22Rv1 (cell line): ENCODE measurements around the gene NSUN3.
A peak's percentile ranks its signal among the peaks of the same experiment; 100 is the strongest.

Source experiments
- H3K27ac ChIP-seq: fragments of 450-650 bp; 2 replicates; pipeline ENCODE4 v1.5.1; 2017
- CTCF ChIP-seq: fragments of 450-650 bp; IDR thresholded peaks from 2 replicates; pipeline ENCODE4 v1.5.1; 2017; ENCODE audit warnings: mild to moderate bottlenecking
- ZFX ChIP-seq: fragments of 450-650 bp; IDR thresholded peaks from 2 replicates; pipeline ENCODE4 v1.6.1; 2017; ENCODE audit warnings: antibody characterized with exemption, borderline replicate concordance

NSUN3 gene

GRCh38 chr3:94089126-94089525 lies 26.3 kb downstream of the NSUN3 start:
- H3K27ac ChIP-seq: no peak overlapping the region
- TF ChIP-seq CTCF (no peak), ZFX (no peak)

- no peak overlapping the region for H3K27ac ChIP-seq
- no peak for TF ChIP-seq CTCF
- no peak for TF ChIP-seq ZFX
Measured at GRCh38 chr3:94092086-94092485, 29.2 kb downstream of the NSUN3 start.

- no peak for TF ChIP-seq ZFX
- TF ChIP-seq CTCF: no peak
- no peak overlapping the region for H3K27ac ChIP-seq
Measured at GRCh38 chr3:94093151-94093550, 30.3 kb downstream of the NSUN3 start.

- H3K27ac ChIP-seq: no peak overlapping the region
- no peak for TF ChIP-seq ZFX
- no peak for TF ChIP-seq CTCF
Measured at GRCh38 chr3:94095111-94095510, 32.2 kb downstream of the NSUN3 start.

- TF ChIP-seq CTCF (no peak), ZFX (no peak)
- no peak overlapping the region for H3K27ac ChIP-seq
Measured at GRCh38 chr3:94098452-94098851, 35.6 kb downstream of the NSUN3 start.

- no peak overlapping the region for H3K27ac ChIP-seq
- TF ChIP-seq ZFX: no peak
- TF ChIP-seq CTCF: no peak
Measured at GRCh38 chr3:94099311-94099710, 36.5 kb downstream of the NSUN3 start.

GRCh38 chr3:94101860-94102259 lies 39.0 kb downstream of the NSUN3 start:
- TF ChIP-seq ZFX: no peak
- TF ChIP-seq CTCF: peak; percentile 19; the same call in 1 of the 2 replicates
- H3K27ac ChIP-seq: no peak overlapping the region
